T1000 (cell line): Measurements from ENCODE around the gene KCNH4.
A peak's percentile ranks its signal among the peaks of the same experiment; 100 is the strongest.
"Not testable (repeated sequence)": the region's sequence is repeated elsewhere in the genome, so short reads cannot be mapped to it uniquely, and the experiment has no call there.

Source experiments
- DNase-seq: peaks from one replicate; lab custom pipeline; 2025; ENCODE audit warnings: mixed read lengths; lab: John Stamatoyannopoulos, UW

The KCNH4 gene

GRCh38 chr17:42178817-42179216 is 2.1 kb downstream of the KCNH4 start:
- no peak for DNase-seq

GRCh38 chr17:42177684-42178083 is 3.3 kb downstream of the KCNH4 start:
- DNase-seq = no peak

DNA sequence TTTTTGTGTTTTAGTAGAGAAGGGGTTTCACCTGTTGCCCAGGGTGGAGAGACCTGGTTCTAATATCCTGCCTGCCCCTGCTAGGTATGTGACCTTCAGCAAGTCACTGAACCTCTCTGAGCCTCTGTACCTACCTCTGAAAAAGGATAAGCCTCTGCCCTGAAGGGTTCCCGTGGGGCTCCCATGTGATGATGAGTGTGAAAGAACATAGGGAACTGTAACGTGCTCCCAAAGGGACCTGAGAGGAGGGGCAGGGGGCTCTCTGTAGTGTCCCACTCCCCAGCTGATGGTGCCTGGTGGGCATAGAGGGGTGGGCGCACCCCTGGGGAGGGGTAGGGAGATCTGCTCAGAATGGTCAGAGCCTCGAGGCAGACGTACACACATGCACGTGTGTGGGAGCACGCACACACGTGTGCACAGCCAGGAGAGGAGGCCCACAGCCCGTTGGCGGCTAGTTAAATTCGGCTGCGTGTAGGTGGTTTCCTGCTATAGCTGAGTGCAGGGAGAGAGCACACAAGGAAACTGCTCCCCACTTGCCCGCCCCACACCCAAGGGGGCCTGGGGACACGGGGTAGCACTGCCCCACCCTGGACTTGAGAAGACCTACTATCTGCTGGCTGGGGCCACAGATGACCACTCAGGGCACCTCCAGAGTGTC is 6.7 kb downstream of the KCNH4 start:
- no peak for DNase-seq

DNA sequence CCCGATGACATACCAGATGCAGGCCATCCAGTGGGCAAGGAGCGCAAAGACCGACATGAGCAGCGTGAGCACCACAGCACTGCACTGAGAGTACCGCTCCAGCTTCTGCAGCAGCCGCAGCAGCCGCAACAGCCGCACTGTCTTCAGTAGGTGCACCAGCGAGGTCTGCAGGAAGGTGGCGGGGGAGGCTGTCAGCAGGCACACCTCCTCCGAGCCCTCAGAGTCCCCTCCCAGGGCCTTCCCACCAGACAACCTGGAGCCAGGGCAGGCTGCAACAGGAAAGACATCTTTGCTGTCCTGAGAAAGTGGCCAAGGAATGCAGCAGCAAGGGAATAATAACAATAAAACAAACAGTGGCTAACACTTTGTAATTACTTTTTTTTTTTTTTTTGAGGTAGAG is 9.1 kb downstream of the KCNH4 start:
- no peak for DNase-seq

GRCh38 chr17:42169351-42169750 is 11.6 kb downstream of the KCNH4 start:
- DNase-seq = no peak

DNA sequence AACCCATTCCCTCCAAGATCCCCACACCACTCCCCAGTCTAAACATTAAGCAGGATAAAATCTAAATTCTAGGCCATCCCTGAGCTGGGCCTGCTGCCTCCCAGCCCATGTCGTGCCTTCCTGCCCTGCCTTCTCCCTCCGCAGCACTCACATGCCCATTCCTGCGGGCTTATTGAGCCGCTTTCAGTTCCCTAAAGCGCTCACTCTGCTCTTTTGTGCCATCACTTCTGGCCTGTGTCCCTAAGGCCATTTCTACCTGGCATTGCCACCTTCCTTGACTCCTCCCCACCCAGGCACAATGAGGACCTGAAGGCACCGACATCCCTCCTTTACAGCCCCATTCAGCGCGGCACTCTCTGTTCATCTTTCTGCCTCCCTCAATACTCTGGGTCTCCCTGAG is 13.1 kb downstream of the KCNH4 start:
- DNase-seq = no peak

- DNase-seq = no peak
Observed at GRCh38 chr17:42166196-42166763, 14.7 kb downstream of the KCNH4 start.

- no peak for DNase-seq
Observed at GRCh38 chr17:42165751-42166150, 15.2 kb downstream of the KCNH4 start.

GRCh38 chr17:42163696-42164407 is 17.1 kb downstream of the KCNH4 start:
- no peak for DNase-seq

DNA sequence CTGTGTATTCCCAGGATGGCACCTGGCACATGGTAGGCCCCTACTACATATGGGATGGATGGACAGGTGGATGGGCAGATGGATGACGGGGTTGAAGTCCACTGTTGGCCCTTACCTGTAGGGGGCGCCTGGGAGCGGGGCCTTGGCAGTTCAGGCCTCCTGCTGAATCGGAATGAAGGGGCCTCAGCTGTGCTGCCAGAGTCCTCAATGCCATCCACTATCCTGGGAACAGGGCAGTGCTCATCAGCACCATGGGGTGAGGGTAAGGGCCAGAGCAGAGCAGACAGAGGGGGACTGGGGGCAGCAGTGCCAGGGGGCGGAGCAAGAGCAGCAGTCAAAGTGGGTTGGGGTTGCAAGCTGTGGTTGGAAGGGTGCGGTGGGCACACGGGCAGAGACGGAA is 17.8 kb downstream of the KCNH4 start:
- no peak for DNase-seq

DNA sequence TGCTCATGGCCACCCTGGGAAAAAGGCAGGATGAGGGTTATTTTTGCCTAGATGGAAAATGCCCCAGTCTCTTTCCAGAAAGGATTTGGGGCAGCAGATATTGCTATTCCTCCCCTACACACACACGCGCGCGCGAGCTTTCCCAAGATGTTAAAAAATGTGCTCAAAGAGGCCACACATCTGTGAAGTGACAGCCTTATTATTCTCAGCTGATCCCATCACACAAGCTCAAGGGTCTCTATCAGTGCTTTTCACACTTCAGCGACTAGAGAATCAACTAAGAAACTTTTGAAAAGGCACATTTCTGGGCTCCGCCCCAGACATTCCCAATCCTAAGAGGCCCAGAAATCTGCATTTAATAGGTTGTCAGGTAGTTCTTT is 20.4 kb downstream of the KCNH4 start:
- no peak for DNase-seq

- no peak for DNase-seq
Observed at GRCh38 chr17:42159796-42160530, 21.0 kb downstream of the KCNH4 start.

DNA sequence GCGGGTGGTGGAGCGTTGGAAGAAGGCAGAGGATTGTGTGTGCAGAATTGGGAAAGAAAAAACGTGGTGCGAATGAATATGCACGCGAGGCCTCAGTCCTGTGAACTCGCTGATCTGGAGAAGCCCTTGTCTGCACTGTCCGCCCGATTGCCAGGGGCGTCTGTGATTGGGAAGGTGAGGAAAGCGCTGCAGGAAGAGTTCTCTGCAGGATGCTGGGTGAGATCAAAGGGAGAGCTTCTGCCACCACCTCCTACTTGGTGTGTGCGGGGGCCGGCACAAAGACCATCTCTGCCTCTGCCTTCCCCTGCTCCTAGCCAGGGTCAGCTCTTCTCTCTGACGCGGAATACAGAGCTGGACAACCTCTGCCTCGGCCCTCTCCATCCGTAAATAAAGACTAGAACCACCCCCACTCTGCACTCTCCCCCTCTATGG is 25.3 kb downstream of the KCNH4 start:
- no peak for DNase-seq

DNA sequence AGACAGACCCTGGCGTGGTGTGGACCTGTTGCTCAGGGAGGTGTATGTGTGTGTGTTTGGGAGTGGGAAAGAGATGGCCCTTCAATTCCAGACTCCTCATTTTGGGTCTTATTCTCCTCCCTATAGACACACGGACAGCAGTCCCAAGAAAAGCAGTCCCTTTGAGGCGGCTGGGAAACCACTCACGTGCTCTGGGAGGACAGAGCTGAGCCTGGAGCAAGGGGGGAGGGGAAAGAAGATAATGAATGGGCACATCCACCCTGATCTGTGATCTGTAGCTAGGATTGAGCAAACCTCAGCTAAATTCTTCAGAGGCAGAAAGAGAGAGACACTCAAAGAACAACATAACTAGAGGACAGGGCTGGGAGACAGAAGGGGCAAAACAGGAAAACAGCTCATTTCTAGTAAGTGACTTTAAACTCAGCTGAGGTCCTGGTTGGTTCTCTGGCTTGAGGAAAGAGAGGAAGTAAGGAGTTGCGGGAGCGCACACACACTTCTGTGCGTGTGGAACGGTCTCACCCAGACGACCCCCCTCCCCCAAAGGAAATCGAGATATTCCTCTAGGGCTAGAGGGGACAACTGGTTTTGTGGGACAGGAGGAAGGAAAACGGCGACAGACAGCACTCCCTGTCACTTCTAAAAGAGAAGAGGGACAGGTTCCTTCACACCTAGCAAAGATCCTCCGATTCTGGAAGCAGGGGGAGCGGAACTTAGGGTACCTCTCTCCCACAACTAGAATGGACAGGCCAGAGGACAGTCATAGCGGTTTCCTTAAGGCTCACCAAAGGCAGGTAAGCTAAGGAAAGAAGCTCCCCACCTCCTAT is 26.8 kb downstream of the KCNH4 start:
- DNase-seq = no peak

- no peak for DNase-seq
Observed at GRCh38 chr17:42146911-42147607, 33.9 kb downstream of the KCNH4 start.

- not testable (repeated sequence) for DNase-seq
Observed at GRCh38 chr17:42143138-42143537, 37.8 kb downstream of the KCNH4 start.

- DNase-seq = peak; percentile 58
Observed at GRCh38 chr17:42142371-42142896, 38.5 kb downstream of the KCNH4 start.

DNA sequence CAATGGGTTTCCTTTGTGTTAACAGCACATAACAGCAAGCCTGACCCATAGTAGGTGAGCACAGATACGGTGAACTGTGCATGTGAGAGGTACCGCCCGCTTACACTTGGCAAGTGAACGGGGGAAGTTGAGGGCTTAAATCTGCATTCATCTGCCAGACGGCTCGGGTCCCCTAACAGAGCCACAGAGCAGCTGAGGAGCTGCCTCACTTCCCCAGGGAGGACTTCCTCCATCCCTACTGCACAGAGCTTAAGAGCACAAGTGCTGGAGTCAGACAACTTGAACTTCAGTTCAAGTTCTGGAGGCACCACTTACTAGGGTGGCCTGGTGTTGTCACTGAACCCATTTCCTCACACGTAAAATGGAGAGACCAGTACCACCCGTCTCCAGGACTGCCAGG is 39.6 kb downstream of the KCNH4 start:
- no peak for DNase-seq

GRCh38 chr17:42140690-42141089 is 40.3 kb downstream of the KCNH4 start:
- DNase-seq = not testable (repeated sequence)

DNA sequence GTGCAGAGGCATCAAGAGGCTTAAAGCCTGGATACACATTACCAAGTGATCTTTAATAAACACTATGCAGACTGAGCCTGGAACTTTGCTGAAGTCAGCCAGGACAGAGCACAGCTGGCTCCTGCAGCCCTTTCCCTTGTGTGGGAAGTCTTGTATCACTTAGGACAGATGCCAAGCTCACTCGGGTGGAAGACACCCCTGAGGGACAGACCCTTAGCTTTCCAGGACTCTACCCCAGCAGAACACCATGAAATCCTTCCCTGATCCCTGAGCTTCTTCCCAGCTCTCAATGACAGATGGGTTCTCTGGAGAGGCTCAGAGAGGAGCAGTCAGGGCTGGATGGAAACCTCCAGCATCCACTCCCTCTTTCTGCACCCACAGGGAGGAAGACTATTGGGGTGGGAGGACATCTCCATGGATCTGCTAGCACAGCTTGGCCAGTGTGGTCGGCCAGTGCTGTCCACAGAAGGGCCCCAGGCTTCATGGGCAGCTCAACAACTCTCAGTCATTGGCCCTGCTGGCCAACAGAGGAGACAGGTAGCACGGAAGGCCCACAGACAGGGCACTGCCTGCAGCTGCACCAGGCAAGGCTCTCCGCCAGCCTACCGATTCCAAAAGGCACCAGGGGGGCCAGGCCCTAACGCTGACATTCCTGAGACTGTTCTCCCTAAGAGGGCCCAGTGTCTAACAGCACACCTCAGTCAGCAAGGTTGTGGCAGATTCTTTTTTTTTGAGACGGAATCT is 42.0 kb downstream of the KCNH4 start:
- DNase-seq = no peak
